NCI-H1105 treated with DMSO at 0.1 percent for 48 hours (cell line): ENCODE results near the gene FAM53B.
A peak's percentile ranks its signal among the peaks of the same experiment; 100 is the strongest.
"Not testable (repeated sequence)": the region's sequence is repeated elsewhere in the genome, so short reads cannot be mapped to it uniquely, and the experiment has no call there.

ENCODE experiments used
- DNase-seq: peaks from one replicate; lab custom pipeline; 2025; lab: John Stamatoyannopoulos, UW

The FAM53B gene, protein sequence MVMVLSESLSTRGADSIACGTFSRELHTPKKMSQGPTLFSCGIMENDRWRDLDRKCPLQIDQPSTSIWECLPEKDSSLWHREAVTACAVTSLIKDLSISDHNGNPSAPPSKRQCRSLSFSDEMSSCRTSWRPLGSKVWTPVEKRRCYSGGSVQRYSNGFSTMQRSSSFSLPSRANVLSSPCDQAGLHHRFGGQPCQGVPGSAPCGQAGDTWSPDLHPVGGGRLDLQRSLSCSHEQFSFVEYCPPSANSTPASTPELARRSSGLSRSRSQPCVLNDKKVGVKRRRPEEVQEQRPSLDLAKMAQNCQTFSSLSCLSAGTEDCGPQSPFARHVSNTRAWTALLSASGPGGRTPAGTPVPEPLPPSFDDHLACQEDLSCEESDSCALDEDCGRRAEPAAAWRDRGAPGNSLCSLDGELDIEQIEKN

DNA sequence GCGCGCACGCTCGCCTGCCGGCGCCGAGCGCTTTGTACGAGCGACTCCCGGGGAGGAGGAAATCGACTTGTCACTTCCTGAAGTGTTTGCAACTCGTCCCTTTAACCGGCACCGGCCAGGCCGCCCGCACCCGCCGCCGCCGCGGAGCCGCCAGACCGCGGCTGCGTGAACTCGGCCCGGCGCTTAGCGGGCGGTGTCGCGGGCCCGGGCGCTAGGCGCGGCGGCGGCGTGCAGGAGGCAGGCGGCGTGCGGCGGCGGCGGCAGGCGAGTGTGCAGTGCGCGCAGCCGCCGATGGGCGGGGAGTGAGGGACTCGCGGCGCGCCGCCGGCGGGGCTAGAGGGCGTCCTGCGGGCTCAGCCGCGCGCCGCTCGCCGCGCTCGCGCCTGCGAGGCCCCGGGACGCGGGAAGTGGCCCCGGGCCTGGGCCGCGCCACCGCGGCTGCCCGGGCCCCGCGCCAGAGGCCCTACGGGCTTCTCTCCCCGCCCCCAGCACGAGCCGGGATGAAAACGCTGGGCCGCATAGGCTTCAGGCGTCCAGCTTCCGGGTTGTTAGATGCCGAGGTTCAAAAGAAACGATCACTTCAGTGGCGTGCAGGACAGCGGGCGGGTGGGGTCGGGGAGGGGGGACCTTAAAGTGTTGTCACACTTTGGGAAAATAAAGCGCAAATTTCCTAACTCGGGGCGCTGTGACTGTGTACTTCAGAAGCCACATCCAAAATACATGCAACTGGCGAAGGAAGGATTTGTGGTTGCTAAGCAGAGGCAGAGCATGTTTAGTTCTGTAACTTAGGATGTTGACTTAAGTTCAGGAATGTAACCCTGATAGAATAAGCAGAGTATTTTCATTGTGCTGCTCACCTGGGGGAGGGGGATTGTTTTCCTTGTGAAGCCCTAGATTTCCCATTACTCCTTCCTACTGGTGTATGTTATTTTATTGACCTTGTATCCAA lies at the start of gene FAM53B:
Gene FAM53B (minus strand): TSS at position 277 of the 949 bp plus-strand sequence. CDS start 37,665 bp downstream, outside the sequence.
- peak; percentile 50 for DNase-seq

DNA sequence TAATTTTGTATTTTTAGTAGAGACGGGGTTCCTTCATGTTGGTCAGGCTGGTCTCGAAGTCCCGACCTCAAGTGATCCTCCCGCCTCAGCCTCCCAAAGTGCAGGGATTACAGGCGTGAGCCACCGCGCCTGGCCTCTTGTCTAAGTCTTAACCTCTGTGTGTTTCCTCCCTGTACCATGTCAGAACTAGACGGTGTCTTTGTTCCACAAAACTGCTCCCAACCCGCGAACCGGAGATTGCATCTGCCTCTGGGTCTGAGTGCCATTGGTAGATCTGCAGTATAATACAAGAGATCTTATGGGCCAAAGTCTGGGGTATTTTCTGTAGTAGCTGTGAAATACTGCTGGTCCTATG lies 48.8 kb upstream of the FAM53B start:
- DNase-seq: no peak

DNA sequence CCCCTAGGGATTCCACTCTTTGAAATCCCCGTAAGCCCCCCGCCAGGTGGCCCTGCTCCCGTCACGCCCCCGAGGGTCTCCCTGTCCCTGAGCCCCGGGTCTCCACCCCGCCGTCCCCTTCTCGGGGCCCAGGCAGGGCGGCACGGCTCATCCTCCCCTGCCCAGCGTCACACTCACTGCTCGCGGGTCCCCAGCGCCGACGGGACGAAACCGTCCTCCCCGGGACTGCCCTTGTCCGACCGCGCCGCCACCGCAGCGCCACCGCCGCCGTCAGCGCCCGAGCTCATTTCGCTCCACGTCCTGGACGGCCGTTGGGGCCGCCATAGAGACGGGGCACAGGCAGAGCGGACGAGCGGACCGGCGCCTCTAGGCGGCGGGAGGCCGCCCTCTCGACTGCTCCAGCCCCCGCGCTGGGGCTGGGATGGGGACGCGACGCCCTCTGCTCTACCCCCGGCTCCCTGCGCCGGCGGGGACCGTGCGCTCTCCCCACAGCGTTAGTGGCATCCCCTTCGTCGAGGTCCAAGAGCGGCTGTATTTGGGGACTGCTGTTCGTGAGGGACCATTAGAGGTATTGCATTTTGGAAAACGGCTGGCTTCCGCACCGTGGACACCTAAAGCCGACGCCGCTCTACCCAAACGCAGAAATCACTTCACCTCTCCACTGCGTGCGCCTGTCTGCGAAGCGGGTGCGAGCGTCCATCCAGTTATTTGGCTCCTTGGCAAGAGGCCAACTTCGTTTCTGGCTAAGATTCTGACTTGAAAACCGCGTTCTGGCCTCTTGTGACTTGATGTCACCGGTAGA lies 47.6 kb upstream of the FAM53B start, which contains the start of gene EEF1AKMT2:
Gene EEF1AKMT2 (minus strand): TSS at position 341 of the 802 bp plus-strand sequence. CDS start 54 bp downstream, at position 287.
- DNase-seq: peak; percentile 64

DNA sequence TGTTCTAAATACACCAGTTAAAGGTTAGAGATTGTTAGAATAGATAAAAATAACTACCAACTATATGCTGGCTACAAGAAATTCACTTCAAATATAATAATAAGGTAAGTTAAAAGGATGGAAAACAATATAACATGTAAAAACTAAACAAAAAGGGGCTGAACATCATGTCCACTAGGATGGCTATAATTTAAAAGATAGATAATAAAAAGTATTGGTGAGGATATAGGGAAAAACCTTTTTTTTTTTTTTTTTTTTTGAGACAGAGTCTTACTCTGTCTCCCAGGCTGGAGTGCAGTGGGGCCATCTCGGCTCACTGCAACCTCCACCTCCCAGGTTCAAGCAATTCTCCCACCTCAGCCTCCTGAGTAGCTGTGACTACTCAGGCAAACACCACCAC lies 38.7 kb upstream of the FAM53B start:
- not testable (repeated sequence) for DNase-seq

DNA sequence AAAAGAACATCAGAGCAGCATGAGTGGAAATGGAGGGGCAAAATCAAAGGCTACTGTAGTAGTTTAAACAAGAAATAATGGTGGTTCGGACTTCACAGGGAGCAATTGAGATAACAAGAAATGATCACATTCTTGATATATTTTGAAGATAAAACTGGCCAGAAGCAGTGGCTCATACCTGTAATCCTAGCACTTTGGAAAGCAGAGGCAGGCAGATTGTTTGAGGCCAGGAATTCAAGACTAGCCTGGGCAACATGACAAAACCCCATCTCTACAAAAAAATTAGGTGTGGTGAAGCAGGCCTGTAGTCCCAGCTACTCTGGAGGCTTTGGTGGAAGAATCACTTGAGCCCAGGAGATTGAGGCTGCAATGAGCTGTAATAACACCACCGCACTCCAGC lies 24.6 kb upstream of the FAM53B start:
- DNase-seq: no peak

DNA sequence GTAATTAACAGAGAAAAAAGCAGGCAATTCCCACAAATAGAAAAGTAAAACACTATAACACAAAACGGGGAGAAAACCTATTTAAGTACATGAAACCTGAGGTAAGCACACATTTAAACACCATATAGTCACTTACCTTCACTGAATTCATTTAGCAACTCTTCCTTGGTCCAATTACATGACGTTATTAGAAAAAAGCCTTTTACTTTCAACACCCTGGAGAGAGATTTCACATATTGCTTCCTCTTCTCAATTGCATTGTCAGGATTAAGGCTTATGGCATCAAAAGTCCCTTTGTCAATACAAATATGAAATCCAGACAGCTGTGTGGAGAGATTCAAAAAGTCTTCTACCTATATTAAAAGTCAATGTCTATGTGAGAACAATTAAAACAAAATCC lies 21.1 kb upstream of the FAM53B start:
- DNase-seq: no peak

DNA sequence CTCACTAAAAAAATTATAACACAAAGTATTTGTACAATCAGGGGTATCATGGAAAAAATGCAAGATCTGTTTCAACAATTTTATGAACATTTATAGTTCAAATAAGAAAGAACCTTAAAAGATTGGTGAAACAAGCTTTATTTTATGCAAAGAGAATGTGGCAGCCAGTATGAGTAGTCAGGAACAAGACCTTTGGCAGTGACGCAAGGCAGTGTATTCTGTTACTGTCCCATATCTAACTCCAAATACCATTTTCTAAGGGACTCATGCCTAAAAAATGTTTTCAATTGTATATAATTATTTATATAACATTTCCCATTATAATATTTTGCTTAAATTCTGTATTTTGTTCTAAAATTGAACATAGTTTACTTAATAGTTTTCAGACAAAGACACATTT lies 19.1 kb upstream of the FAM53B start:
- DNase-seq: no peak

DNA sequence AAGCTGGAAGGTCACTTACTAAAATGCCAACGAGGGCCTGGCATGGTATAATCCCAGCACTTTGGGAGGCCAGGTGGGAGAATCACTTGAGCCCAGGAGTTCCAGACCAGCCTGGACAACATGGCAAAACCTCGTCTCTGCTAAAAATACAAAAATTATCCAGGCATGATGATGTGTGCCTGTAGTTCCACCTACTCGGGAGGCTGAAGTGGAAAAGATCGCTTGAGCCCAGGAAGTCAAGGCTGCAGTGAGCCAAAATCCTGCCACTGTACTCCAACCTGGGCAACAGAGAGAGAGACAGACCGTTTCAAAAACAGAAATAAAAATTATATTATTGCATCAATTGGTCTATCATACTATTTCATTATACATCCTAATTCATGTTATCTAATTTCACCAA lies 18.1 kb upstream of the FAM53B start:
- no peak for DNase-seq

DNA sequence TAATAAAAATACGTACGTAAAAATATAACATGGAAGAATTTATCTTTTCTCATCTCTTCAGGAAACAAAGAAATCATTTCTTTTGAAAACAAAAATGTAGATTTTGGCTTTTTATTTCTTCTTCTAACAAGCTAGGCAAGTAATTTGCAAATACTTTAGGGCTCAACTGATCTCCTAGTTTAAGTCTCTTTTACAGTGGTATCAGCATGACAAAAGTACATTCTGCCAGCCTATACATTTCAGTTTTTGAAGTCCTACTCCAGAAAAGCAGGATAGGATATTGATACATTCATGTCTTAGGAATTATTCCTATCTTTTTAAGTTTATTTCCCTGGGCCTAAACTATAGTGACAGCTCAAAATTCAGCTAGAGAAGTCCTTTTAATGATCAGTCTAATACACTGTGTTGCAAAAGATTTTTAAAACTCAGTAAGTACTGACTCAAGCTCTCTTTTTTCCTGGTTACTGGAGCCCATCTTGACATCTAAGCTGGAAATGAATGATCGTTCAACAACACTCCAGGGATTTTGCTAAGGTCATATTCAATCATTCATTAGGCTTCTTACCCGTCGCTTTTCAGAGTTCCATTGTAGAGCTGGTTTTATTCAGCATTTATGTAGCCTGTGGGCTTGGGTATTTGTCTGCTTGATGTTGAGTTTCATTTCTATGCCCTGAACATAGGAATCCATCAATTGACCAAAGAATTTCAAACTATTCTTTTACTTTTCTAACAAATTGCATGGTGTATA lies 12.2 kb upstream of the FAM53B start:
- DNase-seq: no peak

DNA sequence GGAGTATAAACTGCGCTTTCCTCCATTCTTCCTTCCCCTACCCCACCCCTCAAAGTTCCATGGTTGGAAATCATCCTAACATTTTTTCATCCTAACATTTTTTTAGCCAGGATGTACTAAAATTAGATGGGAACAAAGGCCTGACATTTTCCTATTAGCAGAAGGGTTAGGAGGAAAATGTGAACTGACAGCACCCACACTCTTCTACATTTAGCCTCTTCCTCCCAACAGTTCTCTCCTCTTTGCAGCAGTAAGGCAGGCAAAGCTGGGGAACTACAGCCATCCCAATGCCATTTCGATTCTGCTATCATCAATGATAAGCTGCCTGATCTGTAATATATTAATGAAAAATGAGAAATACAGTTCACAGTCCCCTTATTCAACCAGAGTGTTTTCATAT lies 11.4 kb upstream of the FAM53B start:
- no peak for DNase-seq

DNA sequence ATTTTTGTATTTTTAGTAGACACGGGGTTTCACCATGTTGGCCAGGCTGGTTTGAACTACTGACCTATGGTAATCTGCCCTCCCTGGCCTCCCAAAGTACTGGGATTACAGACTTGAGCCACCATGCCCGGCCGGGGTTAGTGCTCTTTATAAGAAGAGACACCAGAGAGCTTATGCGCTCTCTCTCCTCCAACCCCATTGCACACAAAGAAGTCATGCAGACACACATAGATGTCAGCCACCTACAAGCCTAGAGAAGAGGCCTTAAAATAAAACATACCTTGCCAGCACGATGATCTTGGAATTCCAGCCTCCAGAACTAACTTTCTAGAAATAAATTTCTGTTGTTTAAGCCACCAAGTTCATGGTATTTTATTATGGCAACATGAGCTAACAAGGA lies 10.0 kb upstream of the FAM53B start:
- DNase-seq: no peak

DNA sequence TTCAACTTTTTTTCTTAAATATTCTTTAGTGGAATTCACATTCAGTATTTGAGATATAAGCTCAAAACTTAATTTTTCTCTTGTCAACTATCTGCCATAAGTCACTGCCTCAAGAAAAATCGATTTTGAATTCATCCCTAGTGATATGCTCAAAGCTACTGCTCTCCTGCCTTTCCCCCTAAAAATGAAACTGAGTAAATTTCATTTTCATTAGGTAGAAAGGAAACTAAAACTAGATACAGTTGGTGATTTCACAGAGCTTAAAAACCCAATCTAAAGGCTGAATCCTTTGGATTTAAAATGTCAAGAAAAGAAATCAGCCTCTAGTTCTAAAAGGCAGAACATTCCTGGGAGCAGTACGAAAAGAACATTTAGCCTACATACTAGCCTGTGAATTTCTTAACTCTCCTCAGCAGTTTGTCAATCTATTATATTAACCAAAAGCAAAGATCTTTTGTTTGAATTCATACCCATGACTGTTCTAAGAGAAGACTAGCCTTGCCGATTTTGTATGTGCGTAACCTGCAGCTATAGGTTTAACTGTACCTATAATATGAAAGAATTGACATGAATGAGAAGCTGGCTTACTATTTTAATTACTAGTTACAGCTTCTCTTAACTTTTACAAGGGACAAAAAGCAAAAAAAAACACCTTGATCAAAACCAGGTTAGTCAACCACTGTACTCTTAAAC lies 4.9 kb upstream of the FAM53B start:
- no peak for DNase-seq

DNA sequence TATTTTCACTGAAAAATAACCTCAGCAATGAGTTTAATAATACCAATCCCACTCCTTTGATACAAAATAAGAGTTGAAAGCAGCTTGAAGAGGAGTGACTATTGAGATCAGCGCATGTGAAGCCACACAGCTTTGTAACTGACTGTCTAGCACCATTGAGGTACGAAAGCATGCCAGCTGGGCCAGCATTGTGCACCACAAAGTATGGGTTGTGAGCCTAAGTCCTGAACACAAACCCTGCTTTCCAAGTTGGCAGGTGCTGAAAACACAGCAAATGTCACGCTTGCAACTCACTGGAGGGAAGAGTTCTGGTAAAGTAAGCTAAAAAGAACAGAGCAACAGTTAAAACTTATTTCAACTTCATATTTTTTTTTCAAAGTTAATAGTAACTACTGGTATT lies 4.0 kb upstream of the FAM53B start:
- DNase-seq: no peak

DNA sequence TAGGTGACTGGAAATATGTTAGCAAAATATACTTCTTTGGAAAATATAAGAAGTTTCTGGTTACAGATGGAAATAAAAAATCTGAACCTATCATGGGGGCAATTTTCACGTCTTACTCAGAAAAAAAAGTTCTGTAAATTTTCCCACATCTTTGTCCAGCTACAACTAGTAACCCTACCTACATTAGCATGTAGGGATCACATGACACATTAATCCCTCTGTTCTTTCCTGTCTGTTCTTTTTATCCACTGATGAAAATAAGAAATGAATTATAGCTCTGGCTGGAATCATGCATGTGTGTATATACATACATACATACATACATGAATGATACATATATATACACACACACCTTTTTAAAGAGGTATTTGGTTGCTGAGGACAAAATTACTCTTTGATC lies 3.6 kb upstream of the FAM53B start:
- DNase-seq: no peak

DNA sequence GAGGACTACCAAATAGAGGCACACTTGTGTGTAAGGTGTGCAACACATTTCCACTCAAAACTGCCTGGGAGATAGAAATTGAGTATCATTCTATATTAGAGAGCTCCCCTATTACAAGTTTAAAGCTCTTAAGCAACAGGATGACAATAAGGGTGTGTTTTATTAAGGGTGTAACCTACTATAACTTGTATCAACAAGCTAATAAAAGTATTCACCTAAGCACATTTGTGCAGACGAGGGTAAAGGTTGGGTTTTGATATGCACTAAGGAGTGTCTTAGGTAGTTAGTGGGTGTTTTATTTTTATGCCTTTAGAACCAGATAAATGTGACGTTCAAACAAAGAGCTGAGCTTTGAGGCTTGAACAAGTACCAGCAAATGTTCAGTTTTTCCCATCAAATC lies 2.8 kb upstream of the FAM53B start:
- no peak for DNase-seq

DNA sequence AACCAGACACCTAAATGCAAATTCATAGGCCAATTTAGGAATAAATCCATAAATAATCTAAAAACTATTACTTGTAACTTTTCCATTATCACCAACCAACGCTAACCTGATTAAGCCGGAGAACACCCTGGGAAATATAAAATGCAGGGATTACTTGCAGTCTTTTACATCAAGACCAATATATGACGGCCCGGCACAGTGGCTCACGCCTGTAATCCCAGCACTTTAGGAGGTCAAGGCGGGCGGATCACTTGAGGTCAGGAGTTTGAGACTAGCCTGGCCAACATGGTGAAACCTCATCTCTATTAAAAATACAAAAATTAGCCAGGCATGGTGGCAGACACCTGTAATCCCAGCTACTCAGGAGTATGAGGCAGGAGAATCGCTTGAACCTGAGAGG lies 2.3 kb upstream of the FAM53B start:
- DNase-seq: not testable (repeated sequence)

DNA sequence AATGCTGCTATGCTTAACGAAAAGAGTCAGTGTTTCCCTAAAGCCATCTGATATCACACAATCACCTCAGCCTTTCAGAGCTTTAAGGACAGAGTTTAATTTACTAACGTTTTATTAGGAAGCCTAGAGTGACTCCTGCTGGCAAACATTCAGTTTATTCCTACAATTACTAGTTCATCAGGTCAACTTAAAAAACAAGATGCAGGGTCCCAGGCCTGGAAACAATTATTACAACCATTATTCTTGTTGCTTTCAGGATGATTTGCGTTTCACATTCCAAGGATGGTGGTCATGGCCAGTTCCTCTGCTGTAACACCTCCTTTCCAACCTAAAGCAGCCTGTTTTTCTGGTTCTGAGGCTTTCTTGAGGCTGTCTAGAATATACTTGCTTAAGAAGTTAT lies 1.5 kb upstream of the FAM53B start:
- DNase-seq: peak; percentile 26

DNA sequence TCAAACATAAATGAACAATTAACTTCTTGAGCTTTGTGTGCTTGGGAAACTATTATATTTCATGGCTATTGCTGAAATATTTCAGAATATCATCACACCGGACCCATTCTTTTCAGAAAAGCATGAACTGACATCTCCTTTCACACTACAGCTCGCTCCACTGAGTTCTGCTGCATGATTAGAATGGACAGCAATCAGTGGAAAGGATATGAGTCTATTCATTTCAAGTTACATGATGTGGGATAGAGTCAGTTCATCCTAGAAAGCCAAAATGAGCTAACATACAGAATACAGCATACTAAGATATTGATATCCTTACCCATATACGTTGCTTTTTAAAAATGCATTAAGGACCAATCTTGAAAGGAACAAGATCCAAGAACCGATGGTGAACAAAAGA lies 1.1 kb upstream of the FAM53B start:
- no peak for DNase-seq

DNA sequence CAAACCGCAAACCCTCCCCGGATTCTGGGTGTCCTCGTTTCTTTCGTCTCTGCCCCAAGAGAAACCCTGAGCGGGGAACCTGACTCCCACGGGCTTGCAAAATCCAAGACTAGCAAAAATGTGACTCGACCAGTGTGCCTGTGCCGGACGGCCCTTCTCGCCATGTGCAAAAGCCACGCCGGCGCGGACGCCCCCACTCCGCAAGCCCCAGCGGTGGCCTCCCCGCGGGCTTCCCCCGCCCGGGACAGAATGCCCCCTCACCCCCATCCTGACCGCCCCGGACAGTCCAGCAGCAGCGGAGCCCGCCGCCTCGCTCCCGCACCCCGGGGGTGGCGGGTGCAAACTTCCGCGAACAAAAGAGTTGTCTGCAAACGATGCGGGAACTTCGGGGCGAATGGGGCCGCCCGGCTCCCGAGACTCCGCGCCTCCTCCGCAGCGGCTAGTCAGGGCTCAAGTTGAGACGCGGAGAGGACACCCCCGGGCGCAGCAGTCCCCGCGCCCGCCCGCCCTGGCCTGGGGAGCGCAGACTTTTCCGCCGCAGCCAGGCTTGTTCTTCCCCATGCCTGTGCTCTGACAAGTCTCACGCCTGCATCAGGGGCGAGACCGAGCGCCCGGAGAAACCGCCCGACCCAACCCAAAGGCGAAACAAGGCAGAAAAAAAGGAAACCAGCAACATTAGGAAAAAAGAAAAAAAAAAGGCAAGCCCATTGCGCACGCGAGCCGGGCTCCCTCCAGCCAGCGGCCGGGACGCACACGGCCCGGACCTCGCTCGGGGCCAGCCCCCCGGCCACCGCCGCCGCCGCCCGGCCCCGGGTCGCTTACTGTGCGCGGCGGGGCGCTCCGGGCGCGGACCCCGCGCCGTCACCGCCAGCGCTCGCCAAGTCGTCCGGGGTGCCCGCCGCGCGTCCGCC lies 732 bp downstream of the FAM53B start:
- DNase-seq: no peak
